IPS-20b (cell line): ENCODE measurements around the gene RASGRP1.

Experiments used
- H3K27ac ChIP-seq: one replicate; pipeline ENCODE4 v1.5.1; 2013; ENCODE audit warnings: low read length
- H3K27me3 ChIP-seq: 2 replicates; pipeline ENCODE4 v1.6.1; 2013; ENCODE audit warnings: mild to moderate bottlenecking, low read length, inconsistent platforms; ENCODE audit not compliant: insufficient read depth
- H3K36me3 ChIP-seq: 2 replicates; pipeline ENCODE4 v1.6.1; 2013; ENCODE audit warnings: low read depth, mild to moderate bottlenecking, inconsistent platforms, low read length, moderate library complexity; ENCODE audit not compliant: insufficient read depth
- H3K4me1 ChIP-seq: 2 replicates; pipeline ENCODE4 v1.6.1; 2013; ENCODE audit warnings: mild to moderate bottlenecking, control low read depth, inconsistent platforms, low read length, moderate library complexity; ENCODE audit not compliant: insufficient read depth
- H3K4me3 ChIP-seq: 2 replicates; pipeline ENCODE4 v1.5.1; 2013; ENCODE audit warnings: mild to moderate bottlenecking, low read length, inconsistent platforms
- H3K9ac ChIP-seq: 2 replicates; pipeline ENCODE4 v1.6.1; 2013; ENCODE audit warnings: low read depth, mild to moderate bottlenecking, inconsistent platforms, low read length, moderate library complexity
- H3K9me3 ChIP-seq: 2 replicates; pipeline ENCODE4 v1.6.1; 2013; ENCODE audit warnings: mild to moderate bottlenecking, low read depth, low read length, inconsistent platforms; ENCODE audit not compliant: insufficient read depth

The RASGRP1 gene

GRCh38 chr15:38533926-38534325, 30.7 kb downstream of the RASGRP1 start:
- Histone ChIP-seq H3K9me3 (no peaks in the 10 kb centered on the region), H3K27ac (no peak overlapping the region), H3K4me1 (no peaks in the 10 kb centered on the region; the same call in 1 of the 2 replicates), H3K9ac (no peak overlapping the region), H3K4me3 (no peak overlapping the region), H3K36me3 (no peaks in the 10 kb centered on the region), H3K27me3 (no peaks in the 10 kb centered on the region)

GRCh38 chr15:38533416-38533915, 31.1 kb downstream of the RASGRP1 start:
- no peaks in the 10 kb centered on the region for H3K9me3 ChIP-seq
- no peak overlapping the region for H3K4me3 ChIP-seq
- no peak overlapping the region for H3K27ac ChIP-seq
- H3K27me3 ChIP-seq, result no peaks in the 10 kb centered on the region
- H3K4me1 ChIP-seq, result no peaks in the 10 kb centered on the region; the same call in 1 of the 2 replicates
- H3K36me3 ChIP-seq, result no peaks in the 10 kb centered on the region
- H3K9ac ChIP-seq, result no peak overlapping the region

- Histone ChIP-seq H3K9ac (no peak overlapping the region), H3K27ac (no peak overlapping the region)
Measured at GRCh38 chr15:38532728-38533127, 31.9 kb downstream of the RASGRP1 start.

GRCh38 chr15:38531509-38531908, 33.1 kb downstream of the RASGRP1 start:
- Histone ChIP-seq H3K4me1 (no peaks in the 10 kb centered on the region; the same call in 1 of the 2 replicates), H3K9me3 (no peaks in the 10 kb centered on the region), H3K9ac (no peak overlapping the region), H3K27me3 (no peaks in the 10 kb centered on the region), H3K36me3 (no peaks in the 10 kb centered on the region), H3K4me3 (no peak overlapping the region), H3K27ac (no peak overlapping the region)

More at GRCh38 chr15:38532728-38533127, 31.9 kb downstream of the RASGRP1 start:
- Histone ChIP-seq H3K36me3 (no peaks in the 10 kb centered on the region), H3K9me3 (no peaks in the 10 kb centered on the region), H3K4me3 (no peak overlapping the region), H3K27me3 (no peaks in the 10 kb centered on the region), H3K4me1 (no peaks in the 10 kb centered on the region; the same call in 1 of the 2 replicates)

GRCh38 chr15:38530113-38530512, 34.5 kb downstream of the RASGRP1 start:
- Histone ChIP-seq H3K4me1 (no peaks in the 10 kb centered on the region; the same call in 1 of the 2 replicates), H3K9me3 (no peaks in the 10 kb centered on the region), H3K27me3 (no peaks in the 10 kb centered on the region), H3K4me3 (no peak overlapping the region), H3K9ac (no peak overlapping the region), H3K27ac (no peak overlapping the region), H3K36me3 (no peaks in the 10 kb centered on the region)

- H3K9ac ChIP-seq, result no peak overlapping the region
- no peaks in the 10 kb centered on the region for H3K9me3 ChIP-seq
Measured at GRCh38 chr15:38528294-38528693, 36.3 kb downstream of the RASGRP1 start.

GRCh38 chr15:38526158-38526557, 38.5 kb downstream of the RASGRP1 start:
- H3K9ac ChIP-seq, result no peak overlapping the region
- no peaks in the 10 kb centered on the region for H3K9me3 ChIP-seq
- H3K27me3 ChIP-seq, result no peaks in the 10 kb centered on the region
- no peaks in the 10 kb centered on the region for H3K4me1 ChIP-seq
- H3K4me3 ChIP-seq, result no peak overlapping the region
- H3K36me3 ChIP-seq, result no peaks in the 10 kb centered on the region
- no peak overlapping the region for H3K27ac ChIP-seq

More at GRCh38 chr15:38528294-38528693, 36.3 kb downstream of the RASGRP1 start:
- no peaks in the 10 kb centered on the region; the same call in 1 of the 2 replicates for H3K4me1 ChIP-seq
- H3K27ac ChIP-seq, result no peak overlapping the region
- no peaks in the 10 kb centered on the region for H3K27me3 ChIP-seq
- H3K36me3 ChIP-seq, result no peaks in the 10 kb centered on the region
- no peak overlapping the region for H3K4me3 ChIP-seq

- Histone ChIP-seq H3K27ac (no peak overlapping the region), H3K27me3 (no peaks in the 10 kb centered on the region), H3K9me3 (no peaks in the 10 kb centered on the region), H3K4me3 (no peak overlapping the region), H3K9ac (no peak overlapping the region), H3K4me1 (no peaks in the 10 kb centered on the region), H3K36me3 (no peaks in the 10 kb centered on the region)
Measured at GRCh38 chr15:38525489-38525888, 39.1 kb downstream of the RASGRP1 start.

- Histone ChIP-seq H3K36me3 (no peaks in the 10 kb centered on the region), H3K27ac (no peak overlapping the region), H3K4me3 (no peak overlapping the region), H3K9ac (no peak overlapping the region), H3K9me3 (no peaks in the 10 kb centered on the region), H3K4me1 (no peaks in the 10 kb centered on the region), H3K27me3 (no peaks in the 10 kb centered on the region)
Measured at GRCh38 chr15:38524156-38524555, 40.5 kb downstream of the RASGRP1 start.

- peaks cover 1% of the 10 kb centered on the region; the same call in 1 of the 2 replicates for H3K4me1 ChIP-seq
- no peak overlapping the region for H3K4me3 ChIP-seq
- no peak overlapping the region for H3K9ac ChIP-seq
- H3K27ac ChIP-seq, result no peak overlapping the region
- no peaks in the 10 kb centered on the region for H3K27me3 ChIP-seq
- H3K36me3 ChIP-seq, result no peaks in the 10 kb centered on the region
- H3K9me3 ChIP-seq, result no peaks in the 10 kb centered on the region
Measured at GRCh38 chr15:38522922-38523321, 41.7 kb downstream of the RASGRP1 start.

- no peak overlapping the region for H3K27ac ChIP-seq
- H3K36me3 ChIP-seq, result no peaks in the 10 kb centered on the region
- H3K4me1 ChIP-seq, result peaks cover 11% of the 10 kb centered on the region; the same call in 1 of the 2 replicates
- H3K9ac ChIP-seq, result no peak overlapping the region
- H3K4me3 ChIP-seq, result no peak overlapping the region
- no peaks in the 10 kb centered on the region for H3K9me3 ChIP-seq
- no peaks in the 10 kb centered on the region for H3K27me3 ChIP-seq
Measured at GRCh38 chr15:38521316-38521715, 43.3 kb downstream of the RASGRP1 start.

- peaks cover 17% of the 10 kb centered on the region; the same call in 1 of the 2 replicates for H3K4me1 ChIP-seq
- H3K9me3 ChIP-seq, result no peaks in the 10 kb centered on the region
- H3K36me3 ChIP-seq, result no peaks in the 10 kb centered on the region
- H3K27me3 ChIP-seq, result no peaks in the 10 kb centered on the region
- H3K27ac ChIP-seq, result no peak overlapping the region
- H3K4me3 ChIP-seq, result no peak overlapping the region
- H3K9ac ChIP-seq, result no peak overlapping the region
Measured at GRCh38 chr15:38520035-38520434, 44.6 kb downstream of the RASGRP1 start.
